ENCODE measurements around the gene GABRA1. TPM values are rescaled to one million over a fixed set of nuclear protein-coding genes. Genes with fewer than 3 reads are reported as not detected.

Gene GABRA1
- total RNA-seq (2022; extraction: Qiagen RNA extraction), result not detected in 5 replicates

GRCh38 chr5:161847941-161848391 is at the start of gene GABRA1:
Gene GABRA1, plus strand, starts transcription at chr5:161848120. Its CDS starts 2,691 bp downstream, at chr5:161850811.

Other genes with a start within 250 kb of the GABRA1 start
- gene GABRA6, start 162.4 kb upstream of the GABRA1 start, total RNA-seq (2022; extraction: Qiagen RNA extraction), result not detected in 5 replicates
- gene GABRG2, start 219.7 kb downstream of the GABRA1 start, total RNA-seq (2022; extraction: Qiagen RNA extraction), result not detected in 5 replicates